HFFc6 (cell line): ENCODE data around the gene PDXP. TPM values are rescaled to one million over a fixed set of nuclear protein-coding genes. Genes with fewer than 3 reads are reported as not detected.
"Not testable (repeated sequence)": the region's sequence is repeated elsewhere in the genome, so short reads cannot be mapped to it uniquely, and the experiment has no call there.

Experiments used
- DNase-seq: peaks from one replicate; pipeline ENCODE4 v3.0.0-alpha.2; 2018
- H3K27ac Mint-ChIP-seq: 2 replicates; pipeline ENCODE4 v1.8.0; 2020; ENCODE audit warnings: mild to moderate bottlenecking, mixed read lengths
- H3K27me3 Mint-ChIP-seq: 2 replicates; pipeline ENCODE4 v1.8.0; 2021; ENCODE audit warnings: mild to moderate bottlenecking, moderate library complexity, mixed read lengths; ENCODE audit not compliant: insufficient read depth
- H3K36me3 Mint-ChIP-seq: 2 replicates; pipeline ENCODE4 v1.8.0; 2021; ENCODE audit warnings: low read depth, mixed read lengths
- H3K4me1 Mint-ChIP-seq: 2 replicates; pipeline ENCODE4 v1.8.0; 2020; ENCODE audit warnings: low read depth, mixed read lengths
- H3K4me3 Mint-ChIP-seq: 2 replicates; pipeline ENCODE4 v1.8.0; 2020; ENCODE audit warnings: mild to moderate bottlenecking, moderate library complexity, mixed read lengths
- H3K9me3 Mint-ChIP-seq: 2 replicates; pipeline ENCODE4 v1.8.0; 2020; ENCODE audit warnings: mild to moderate bottlenecking, mixed read lengths
- total RNA-seq, 6 experiments: library from RNA; stranded (reverse); fragmentation: NEBNext Ultra II Directional; extraction: Animal tissue kit (Norgen Biotek cat#: 25700); gene quantifications; 2 replicates in 1 of 6; 3 replicates in 5 of 6; pipeline ENCODE4 v1.2.3, GENCODE V29; 2021
- TF ChIP-seq, protein P1 (sequence below): fragments of 200-600 bp; sonication (generic); IDR thresholded peaks from 2 replicates; pipeline ENCODE4 v1.5.0; 2021; ENCODE audit warnings: antibody characterized with exemption, mild to moderate bottlenecking

Gene PDXP
- total RNA-seq, 6 experiments from 2014 or later: 15.3 to 24.5 (median 18.4) TPM

GRCh38 chr22:37654563-37655251, 3.8 kb upstream of the PDXP start:
- no peaks in the 10 kb centered on the region for H3K9me3 Mint-ChIP-seq
- no peaks in the 10 kb centered on the region for H3K27me3 Mint-ChIP-seq
- no peak overlapping the region for H3K4me3 Mint-ChIP-seq
- H3K4me1 Mint-ChIP-seq: peaks cover 12% of the 10 kb centered on the region
- TF ChIP-seq, protein P1, sequence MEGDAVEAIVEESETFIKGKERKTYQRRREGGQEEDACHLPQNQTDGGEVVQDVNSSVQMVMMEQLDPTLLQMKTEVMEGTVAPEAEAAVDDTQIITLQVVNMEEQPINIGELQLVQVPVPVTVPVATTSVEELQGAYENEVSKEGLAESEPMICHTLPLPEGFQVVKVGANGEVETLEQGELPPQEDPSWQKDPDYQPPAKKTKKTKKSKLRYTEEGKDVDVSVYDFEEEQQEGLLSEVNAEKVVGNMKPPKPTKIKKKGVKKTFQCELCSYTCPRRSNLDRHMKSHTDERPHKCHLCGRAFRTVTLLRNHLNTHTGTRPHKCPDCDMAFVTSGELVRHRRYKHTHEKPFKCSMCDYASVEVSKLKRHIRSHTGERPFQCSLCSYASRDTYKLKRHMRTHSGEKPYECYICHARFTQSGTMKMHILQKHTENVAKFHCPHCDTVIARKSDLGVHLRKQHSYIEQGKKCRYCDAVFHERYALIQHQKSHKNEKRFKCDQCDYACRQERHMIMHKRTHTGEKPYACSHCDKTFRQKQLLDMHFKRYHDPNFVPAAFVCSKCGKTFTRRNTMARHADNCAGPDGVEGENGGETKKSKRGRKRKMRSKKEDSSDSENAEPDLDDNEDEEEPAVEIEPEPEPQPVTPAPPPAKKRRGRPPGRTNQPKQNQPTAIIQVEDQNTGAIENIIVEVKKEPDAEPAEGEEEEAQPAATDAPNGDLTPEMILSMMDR: no peak
- H3K27ac Mint-ChIP-seq: no peak overlapping the region; the same call in 1 of the 2 replicates
- no peaks in the 10 kb centered on the region for H3K36me3 Mint-ChIP-seq
- no peak for DNase-seq

DNA sequence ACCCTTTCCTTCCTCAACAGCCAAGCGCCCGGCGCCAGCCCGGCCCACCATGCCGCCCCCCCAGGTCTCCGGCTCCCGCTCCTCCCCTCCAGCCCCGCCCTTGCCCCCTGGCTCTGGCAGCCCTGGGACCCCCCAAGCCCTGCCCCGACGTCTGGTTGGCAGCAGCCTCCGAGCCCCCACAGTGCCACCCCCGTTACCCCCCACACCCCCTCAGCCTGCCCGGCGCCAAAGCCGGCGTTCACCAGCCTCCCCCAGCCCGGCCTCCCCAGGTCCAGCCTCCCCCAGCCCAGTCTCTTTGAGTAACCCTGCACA, 3.3 kb upstream of the PDXP start:
- TF ChIP-seq, protein P1: no peak
- DNase-seq: no peak
- H3K4me1 Mint-ChIP-seq: peaks cover 17% of the 10 kb centered on the region
- H3K27ac Mint-ChIP-seq: no peak overlapping the region
- H3K36me3 Mint-ChIP-seq: no peaks in the 10 kb centered on the region
- no peaks in the 10 kb centered on the region for H3K9me3 Mint-ChIP-seq
- no peak overlapping the region for H3K4me3 Mint-ChIP-seq
- H3K27me3 Mint-ChIP-seq: no peaks in the 10 kb centered on the region

DNA sequence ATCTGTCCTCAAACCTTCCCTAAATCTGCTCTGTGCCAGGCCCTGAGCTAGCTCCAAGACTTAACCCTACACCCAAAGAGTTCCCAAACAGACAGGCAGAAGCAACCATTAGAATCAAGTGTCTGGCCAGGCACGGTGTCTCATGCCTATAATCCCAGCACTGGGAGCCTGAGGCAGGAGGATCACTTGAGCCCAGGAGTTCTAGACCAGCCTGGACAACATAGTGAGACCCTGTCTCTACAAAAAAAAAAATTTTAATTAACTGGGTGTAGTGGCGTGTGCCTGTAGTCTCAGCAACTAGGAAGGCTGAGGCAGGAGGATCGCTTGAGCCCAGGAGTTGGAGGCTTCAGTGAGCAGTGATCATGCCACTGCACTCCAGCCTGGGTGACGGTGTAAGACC, 1.9 kb upstream of the PDXP start:
- H3K9me3 Mint-ChIP-seq, DNase-seq, H3K4me3 Mint-ChIP-seq, H3K27me3 Mint-ChIP-seq, H3K36me3 Mint-ChIP-seq: not testable (repeated sequence)
- Mint-ChIP-seq H3K27ac (peak overlapping the region; percentile 16; the same call in 1 of the 2 replicates), H3K4me1 (peaks cover 31% of the 10 kb centered on the region)

DNA sequence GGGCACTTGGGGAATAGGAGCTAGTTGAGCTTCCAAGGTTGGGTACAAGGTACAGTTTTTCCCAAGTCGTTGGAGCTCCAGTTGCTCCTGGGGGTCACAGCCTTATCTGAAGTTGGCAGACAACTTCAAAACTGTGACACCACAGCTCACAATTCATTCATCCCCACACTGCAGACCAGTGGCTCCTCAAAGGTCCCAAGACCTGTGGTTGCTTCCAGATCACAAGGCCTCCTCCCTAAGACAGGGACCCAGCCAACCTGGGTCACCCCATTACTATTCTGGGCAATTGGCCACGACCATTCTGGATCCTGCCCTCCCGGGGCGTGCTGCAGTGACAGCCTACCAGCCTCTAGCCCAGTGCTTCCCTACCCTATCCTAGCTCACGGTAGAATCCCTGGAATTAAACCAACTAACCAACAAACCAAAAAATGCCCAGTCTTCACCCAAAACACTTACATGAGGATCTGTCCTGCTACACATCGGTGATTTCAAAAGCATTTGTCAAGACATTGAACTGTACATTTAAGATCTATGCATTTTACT, 862 bp upstream of the PDXP start:
- TF ChIP-seq, protein P1: no peak
- Mint-ChIP-seq H3K9me3 (no peaks in the 10 kb centered on the region), H3K27ac (peak overlapping the region; percentile 93), H3K27me3 (no peaks in the 10 kb centered on the region; the same call in 1 of the 2 replicates), H3K4me3 (peak overlapping the region; percentile 92), H3K36me3 (no peaks in the 10 kb centered on the region), H3K4me1 (peaks cover 40% of the 10 kb centered on the region)
- DNase-seq: peak; percentile 28

DNA sequence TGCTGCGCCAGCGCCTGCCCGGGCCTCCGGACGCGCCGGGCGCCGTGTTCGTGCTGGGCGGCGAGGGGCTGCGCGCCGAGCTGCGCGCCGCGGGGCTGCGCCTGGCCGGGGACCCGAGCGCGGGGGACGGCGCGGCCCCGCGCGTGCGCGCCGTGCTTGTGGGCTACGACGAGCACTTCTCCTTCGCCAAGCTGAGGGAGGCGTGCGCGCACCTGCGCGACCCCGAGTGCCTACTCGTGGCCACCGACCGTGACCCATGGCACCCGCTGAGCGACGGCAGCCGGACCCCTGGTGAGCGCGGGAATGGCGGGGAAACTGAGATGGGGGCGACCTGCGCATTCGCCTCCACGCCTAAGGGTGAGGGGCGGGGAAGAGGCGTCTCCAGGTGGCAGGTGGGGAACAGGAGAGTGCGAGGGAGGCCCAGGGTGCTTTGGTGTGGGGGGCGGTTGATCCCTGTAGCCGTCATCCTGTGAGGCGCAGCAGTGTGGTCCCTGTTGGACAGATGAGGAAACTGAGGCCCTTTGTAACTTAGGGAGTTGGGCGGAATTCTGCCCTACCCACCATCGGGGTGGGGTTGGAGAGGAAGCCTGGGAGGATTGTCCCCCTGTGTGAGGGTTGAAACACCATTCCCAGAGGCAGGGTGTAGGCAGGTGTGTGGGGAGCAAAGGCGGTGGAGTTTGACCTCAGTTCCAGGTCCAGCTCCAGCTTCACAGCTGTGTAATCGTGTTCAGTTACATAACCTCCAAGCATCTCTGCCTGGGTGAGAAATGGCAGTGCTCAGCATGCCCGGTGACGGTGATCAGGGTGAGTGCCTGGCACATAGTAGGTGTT, 758 bp downstream of the PDXP start:
- Mint-ChIP-seq H3K27ac (peak overlapping the region; percentile 97), H3K36me3 (no peaks in the 10 kb centered on the region), H3K9me3 (no peaks in the 10 kb centered on the region), H3K4me3 (peak overlapping the region; percentile 90), H3K4me1 (peaks cover 40% of the 10 kb centered on the region), H3K27me3 (no peaks in the 10 kb centered on the region; the same call in 1 of the 2 replicates)
- no peak for DNase-seq
- TF ChIP-seq, protein P1: no peak
